Trophoblast cell (in vitro differentiated cells and primary cell): ENCODE measurements around the gene FLNA.

Source experiments
- DNase-seq, 2 donors: peaks; one replicate each; pipeline ENCODE4 v3.0.0-alpha.2; 2016
- H2AFZ ChIP-seq: 2 replicates; pipeline ENCODE4 v1.6.1; 2013; ENCODE audit warnings: low read length, moderate library complexity, mild to moderate bottlenecking; ENCODE audit not compliant: insufficient read depth, poor library complexity
- H2AK5ac ChIP-seq: 2 replicates; pipeline ENCODE4 v1.6.1; 2013; ENCODE audit warnings: mild to moderate bottlenecking, low read length
- H2BK120ac ChIP-seq: 2 replicates; pipeline ENCODE4 v1.6.1; 2013; ENCODE audit warnings: low read length, mild to moderate bottlenecking, moderate library complexity; ENCODE audit not compliant: insufficient read depth, poor library complexity
- H2BK12ac ChIP-seq: 2 replicates; pipeline ENCODE4 v1.6.1; 2013; ENCODE audit warnings: mild to moderate bottlenecking, low read length, moderate library complexity
- H2BK5ac ChIP-seq: 2 replicates; pipeline ENCODE4 v1.6.1; 2013; ENCODE audit warnings: low read length, low read depth, moderate library complexity, mild to moderate bottlenecking; ENCODE audit not compliant: poor library complexity
- H3K14ac ChIP-seq: 2 replicates; pipeline ENCODE4 v1.6.1; 2013; ENCODE audit warnings: mild to moderate bottlenecking, low read length
- H3K18ac ChIP-seq: 2 replicates; pipeline ENCODE4 v1.6.1; 2013; ENCODE audit warnings: mild to moderate bottlenecking, low read length
- H3K23ac ChIP-seq: 2 replicates; pipeline ENCODE4 v1.6.1; 2013; ENCODE audit warnings: low read length
- H3K27ac ChIP-seq: 2 replicates; pipeline ENCODE4 v1.5.1; 2013; ENCODE audit warnings: low read depth, mild to moderate bottlenecking, inconsistent platforms, low read length, moderate library complexity
- H3K27me3 ChIP-seq: 2 replicates; pipeline ENCODE4 v1.6.1; 2013; ENCODE audit warnings: inconsistent platforms, mild to moderate bottlenecking, low read length, moderate library complexity; ENCODE audit not compliant: insufficient read depth
- H3K36me3 ChIP-seq, 2 experiments: 1 replicate in 1 of 2; 2 replicates in 1 of 2; pipeline ENCODE4 v1.6.1; 2013; ENCODE audit warnings: low read length in 2 of 2, mild to moderate bottlenecking in 2 of 2, moderate library complexity in 1 of 2; ENCODE audit not compliant: insufficient read depth in 2 of 2, control insufficient read depth in 1 of 2
- H3K4ac ChIP-seq: 2 replicates; pipeline ENCODE4 v1.6.1; 2013; ENCODE audit warnings: low read depth, mild to moderate bottlenecking, low read length, moderate library complexity
- H3K4me1 ChIP-seq, 2 experiments: 1 replicate in 1 of 2; 2 replicates in 1 of 2; pipeline ENCODE4 v1.6.1; 2013; ENCODE audit warnings: low read length in 2 of 2, mild to moderate bottlenecking in 2 of 2, moderate library complexity in 1 of 2; ENCODE audit not compliant: insufficient read depth in 2 of 2, control insufficient read depth in 1 of 2
- H3K4me2 ChIP-seq: 2 replicates; pipeline ENCODE4 v1.6.1; 2013; ENCODE audit warnings: inconsistent platforms, mild to moderate bottlenecking, low read length, moderate library complexity
- H3K4me3 ChIP-seq: 2 replicates; pipeline ENCODE4 v1.5.1; 2013; ENCODE audit warnings: mild to moderate bottlenecking, low read depth, low read length, inconsistent platforms
- H3K79me1 ChIP-seq: one replicate; pipeline ENCODE4 v1.6.1; 2013; ENCODE audit warnings: low read length
- H3K79me2 ChIP-seq: 2 replicates; pipeline ENCODE4 v1.6.1; 2013; ENCODE audit warnings: low read length, mild to moderate bottlenecking; ENCODE audit not compliant: control insufficient read depth, insufficient read depth, poor library complexity
- H3K9ac ChIP-seq: 2 replicates; pipeline ENCODE4 v1.6.1; 2013; ENCODE audit warnings: mild to moderate bottlenecking, low read length
- H3K9me3 ChIP-seq: 2 replicates; pipeline ENCODE4 v1.6.1; 2013; ENCODE audit warnings: low read depth, mild to moderate bottlenecking, control low read depth, inconsistent platforms, low read length; ENCODE audit not compliant: insufficient read depth
- H4K12ac ChIP-seq: 2 replicates; pipeline ENCODE4 v1.6.1; 2013; ENCODE audit warnings: low read depth, mild to moderate bottlenecking, low read length, moderate library complexity
- H4K8ac ChIP-seq: 2 replicates; pipeline ENCODE4 v1.6.1; 2013; ENCODE audit warnings: low read depth, mild to moderate bottlenecking, low read length, moderate library complexity
- H4K91ac ChIP-seq: one replicate; pipeline ENCODE4 v1.6.1; 2013; ENCODE audit warnings: low read depth, mild to moderate bottlenecking, low read length, moderate library complexity
- whole genome bisulfite sequencing: extraction: QIAGEN DNeasy Blood & Tissue Kit; methylation state at CpG from one replicate; pipeline ENCODE4 v1.1.7; 2013; ENCODE audit warnings: missing lambda C conversion rate; ENCODE audit not compliant: insufficient read length, insufficient coverage; ENCODE audit errors: extremely low coverage; 5-methylcytosine and 5-hydroxymethylcytosine counted together

FLNA gene

DNA sequence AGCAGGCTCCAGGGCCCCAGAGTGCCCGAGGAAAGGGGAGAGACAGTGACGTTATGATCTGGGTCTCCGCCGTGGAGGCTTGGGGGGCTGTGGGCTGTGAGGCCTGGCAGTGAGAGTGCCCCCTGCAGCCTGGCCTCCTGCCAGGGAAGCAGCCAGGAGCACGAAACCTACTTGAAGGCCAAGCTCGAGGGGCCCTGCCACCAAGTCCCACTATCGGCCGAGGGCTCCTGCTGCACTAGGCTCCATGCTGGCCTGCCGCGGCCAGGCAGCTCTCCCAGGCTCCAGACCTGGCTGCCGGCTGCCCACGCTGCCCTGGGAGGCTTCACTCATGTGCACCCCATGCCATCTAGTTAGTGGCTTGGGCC, 18.7 kb downstream of the FLNA start:
- Histone ChIP-seq H2AFZ (no peak overlapping the region), H3K79me1 (no peaks in the 10 kb centered on the region), H3K18ac (no peak overlapping the region), H4K91ac (no peak overlapping the region), H2BK120ac (no peak overlapping the region), H4K8ac (no peak overlapping the region), H3K23ac (no peak overlapping the region), H3K27ac (no peak overlapping the region), H3K4me2 (no peak overlapping the region), H3K14ac (no peak overlapping the region), H3K27me3 (no peaks in the 10 kb centered on the region), H3K9me3 (no peaks in the 10 kb centered on the region), H4K12ac (no peak overlapping the region), H2AK5ac (no peak overlapping the region), H3K4ac (no peak overlapping the region), H3K36me3 (peaks cover 100% of the 10 kb centered on the region in 2 experiments), H2BK12ac (no peak overlapping the region), H3K4me3 (no peak overlapping the region), H3K9ac (no peak overlapping the region), H2BK5ac (no peak overlapping the region), H3K79me2 (no peaks in the 10 kb centered on the region), H3K4me1 (no peaks in the 10 kb centered on the region)
- WGBS: no CpG with 5 or more reads among the region's 12 CpGs
- no peak for DNase-seq

- no peak for DNase-seq
- Histone ChIP-seq H3K27ac (no peak overlapping the region), H3K4ac (no peak overlapping the region), H2BK5ac (no peak overlapping the region), H2BK120ac (no peak overlapping the region), H3K9ac (no peak overlapping the region), H4K12ac (no peak overlapping the region), H3K18ac (no peak overlapping the region), H3K27me3 (no peaks in the 10 kb centered on the region), H3K23ac (no peak overlapping the region), H3K14ac (no peak overlapping the region), H3K79me2 (no peaks in the 10 kb centered on the region), H4K91ac (no peak overlapping the region), H3K4me3 (no peak overlapping the region), H3K9me3 (no peaks in the 10 kb centered on the region), H4K8ac (no peak overlapping the region), H2BK12ac (no peak overlapping the region), H3K36me3 (peaks cover 100% of the 10 kb centered on the region in 2 experiments), H3K79me1 (no peaks in the 10 kb centered on the region), H2AK5ac (no peak overlapping the region), H2AFZ (no peak overlapping the region), H3K4me2 (no peak overlapping the region), H3K4me1 (no peaks in the 10 kb centered on the region)
- WGBS: no CpG with 5 or more reads among the region's 30 CpGs
Measured at GRCh38 chrX:154355094-154355775, 19.2 kb downstream of the FLNA start.

GRCh38 chrX:154354516-154354915, 19.9 kb downstream of the FLNA start:
- H3K18ac ChIP-seq: no peak overlapping the region
- no peak for DNase-seq
- no peak overlapping the region for H2BK120ac ChIP-seq
- H4K8ac ChIP-seq: no peak overlapping the region
- H3K23ac ChIP-seq: no peak overlapping the region
- H3K79me1 ChIP-seq: no peaks in the 10 kb centered on the region
- no CpG with 5 or more reads among the region's 13 CpGs for WGBS
- H3K27ac ChIP-seq: no peak overlapping the region
- H2AFZ ChIP-seq: no peak overlapping the region
- H2BK12ac ChIP-seq: no peak overlapping the region
- no peaks in the 10 kb centered on the region for H3K4me1 ChIP-seq
- H4K91ac ChIP-seq: no peak overlapping the region
- no peak overlapping the region for H3K4ac ChIP-seq
- no peaks in the 10 kb centered on the region for H3K27me3 ChIP-seq
- H3K79me2 ChIP-seq: no peaks in the 10 kb centered on the region
- no peak overlapping the region for H2AK5ac ChIP-seq
- H3K9ac ChIP-seq: no peak overlapping the region
- H3K4me2 ChIP-seq: no peak overlapping the region
- no peak overlapping the region for H3K14ac ChIP-seq
- no peaks in the 10 kb centered on the region for H3K9me3 ChIP-seq
- no peak overlapping the region for H2BK5ac ChIP-seq
- H3K36me3 ChIP-seq: peaks cover 100% of the 10 kb centered on the region in 2 experiments
- H4K12ac ChIP-seq: no peak overlapping the region
- no peak overlapping the region for H3K4me3 ChIP-seq

DNA sequence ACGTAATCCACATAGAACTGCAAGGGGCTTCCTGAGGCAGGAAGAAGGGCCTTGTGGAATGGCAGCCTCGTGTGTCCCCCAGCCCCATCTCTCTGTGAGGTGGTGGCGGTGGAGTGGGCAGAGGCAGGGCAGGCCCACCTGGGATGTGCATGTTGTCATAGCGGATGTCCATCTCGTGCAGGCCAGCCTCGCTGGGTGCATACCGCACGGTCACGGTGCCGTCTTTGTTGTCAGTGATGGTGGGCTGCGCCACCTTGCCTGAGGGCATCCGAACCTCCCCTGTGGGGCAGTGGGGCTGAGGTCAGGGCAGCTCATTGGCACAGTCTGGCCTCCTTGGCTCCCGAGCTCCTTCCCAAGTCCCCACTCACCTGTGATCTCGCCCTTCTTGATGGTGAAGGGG, 20.4 kb downstream of the FLNA start:
- WGBS: no CpG with 5 or more reads among the region's 14 CpGs
- Histone ChIP-seq H3K14ac (no peak overlapping the region), H3K9me3 (no peaks in the 10 kb centered on the region), H2AFZ (no peak overlapping the region), H3K27ac (no peak overlapping the region), H4K12ac (no peak overlapping the region), H3K4me3 (no peak overlapping the region), H3K4me2 (no peak overlapping the region), H2AK5ac (no peak overlapping the region), H2BK120ac (no peak overlapping the region), H2BK12ac (no peak overlapping the region), H3K18ac (no peak overlapping the region), H4K91ac (no peak overlapping the region), H3K79me2 (no peaks in the 10 kb centered on the region), H3K4ac (no peak overlapping the region), H3K23ac (no peak overlapping the region), H3K27me3 (no peaks in the 10 kb centered on the region), H2BK5ac (no peak overlapping the region), H3K36me3 (peaks cover 100% of the 10 kb centered on the region in 2 experiments), H3K9ac (no peak overlapping the region), H3K4me1 (no peaks in the 10 kb centered on the region), H4K8ac (no peak overlapping the region), H3K79me1 (no peaks in the 10 kb centered on the region)
- no peak for DNase-seq
